Stimulated activated CD4-positive, alpha-beta T cell treated with anti-CD3 and anti-CD28 coated beads, Interleukin-2, amount 100 ng/mL, for 4 hours (primary cell): ENCODE measurements around the gene PMVK.
A peak's percentile ranks its signal among the peaks of the same experiment; 100 is the strongest.
"Not testable (repeated sequence)": the region's sequence is repeated elsewhere in the genome, so short reads cannot be mapped to it uniquely, and the experiment has no call there.

Experiments used
- DNase-seq: peaks from one replicate; pipeline ENCODE4 v3.0.0-alpha.2; 2020; ENCODE audit warnings: low read depth

The PMVK gene

GRCh38 chr1:154936555-154937084 lies at the start of gene PMVK:
PMVK (minus strand) TSS chr1:154936719; CDS start chr1:154936685, 34 bp downstream.
- peak; percentile 93 for DNase-seq

DNA sequence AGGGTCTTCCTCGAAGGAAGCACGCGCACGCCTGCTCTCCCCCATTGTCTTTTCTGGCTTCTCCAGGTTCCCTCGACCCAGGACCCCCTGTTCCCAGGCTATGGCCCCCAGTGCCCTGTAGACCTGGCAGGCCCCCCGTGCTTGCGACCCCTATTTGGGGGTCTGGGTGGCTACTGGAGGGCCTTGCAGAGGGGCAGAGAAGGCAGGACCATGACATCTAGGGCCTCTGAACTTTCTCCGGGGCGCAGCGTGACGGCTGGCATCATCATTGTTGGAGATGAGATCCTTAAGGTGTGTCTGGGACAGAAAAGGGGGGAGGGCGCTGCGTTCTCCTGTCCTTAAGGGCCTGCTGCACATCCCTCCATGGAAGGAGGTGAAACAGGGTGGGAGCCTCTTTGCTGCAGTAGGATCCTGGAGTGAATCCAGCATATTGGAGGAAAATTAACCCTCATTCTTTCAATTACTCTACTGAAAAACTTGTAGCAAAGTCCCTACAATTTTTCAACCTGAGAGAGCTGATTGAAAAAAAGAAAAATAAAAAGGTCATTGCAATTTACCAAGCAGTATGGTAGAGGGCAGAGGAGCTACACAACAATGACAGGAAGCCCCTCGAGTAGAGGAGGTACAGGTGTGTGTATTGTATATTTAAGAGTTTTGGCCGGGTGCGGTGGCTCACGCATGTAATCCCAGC lies 47.4 kb upstream of the PMVK start:
- DNase-seq = no peak

DNA sequence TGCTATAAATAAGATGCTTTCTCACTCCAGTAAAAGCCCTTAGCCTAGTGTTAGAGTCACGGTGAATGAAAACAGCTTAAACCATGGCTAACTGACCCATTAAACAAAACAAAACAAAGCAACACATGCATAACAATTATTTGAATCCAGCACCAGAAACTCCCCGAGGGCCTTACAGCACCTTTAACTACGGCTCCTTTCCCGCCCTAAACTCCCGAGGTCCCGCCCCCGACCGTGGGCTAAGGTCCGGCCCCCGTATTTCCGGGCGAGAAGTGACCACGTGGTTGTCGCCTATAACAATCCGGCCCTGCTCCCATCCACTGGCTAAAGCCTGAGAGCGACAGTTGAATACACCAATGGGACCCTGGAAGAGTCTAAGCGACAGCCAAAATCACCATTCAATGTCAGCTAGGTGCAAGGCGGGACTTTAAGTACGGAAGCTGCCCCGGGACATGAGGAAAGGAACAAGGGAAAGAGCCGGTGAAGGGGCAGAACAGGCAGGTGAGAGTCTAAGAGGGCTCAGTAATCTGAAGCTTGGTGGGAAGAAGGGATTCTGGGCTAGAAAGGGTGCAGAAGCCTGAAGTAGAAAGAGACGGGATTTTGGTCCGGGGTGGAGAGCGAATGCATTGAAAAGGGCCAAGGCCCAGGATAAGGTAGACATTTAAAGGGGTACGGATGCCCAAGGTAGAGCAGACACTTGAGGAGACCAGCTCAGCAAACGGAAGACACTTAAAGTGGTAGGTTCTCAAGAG lies 46.6 kb upstream of the PMVK start, which contains the start of gene FLAD1:
FLAD1 (plus strand) TSS at position 448 of the 752 bp plus-strand sequence. CDS start 351 bp downstream, outside the sequence.
- peak; percentile 94 for DNase-seq

- DNase-seq = no peak
These were observed 45.8 kb upstream of the PMVK start for GRCh38 chr1:154982341-154982740.

DNA sequence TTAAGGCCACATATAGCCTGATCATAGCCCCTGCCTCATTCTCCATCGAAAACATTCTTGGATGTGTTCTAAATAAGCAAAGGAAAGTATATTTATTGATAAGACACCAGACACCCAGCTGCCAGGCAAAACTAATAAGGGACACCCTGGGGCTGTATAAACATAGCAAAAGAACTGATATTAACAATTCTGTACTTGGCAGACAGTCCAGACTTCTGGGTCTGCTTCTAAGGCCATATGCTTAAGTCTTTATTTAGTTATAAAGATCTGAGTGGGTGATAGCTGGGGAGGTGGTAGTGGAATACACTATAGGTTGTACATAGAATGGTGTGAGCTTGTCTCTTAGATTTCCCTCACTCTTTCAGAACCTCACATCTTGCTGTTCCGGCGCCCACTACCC lies 41.8 kb upstream of the PMVK start:
- no peak for DNase-seq

GRCh38 chr1:154977762-154978161 lies 41.2 kb upstream of the PMVK start:
- DNase-seq = not testable (repeated sequence)

- DNase-seq = no peak
These were observed 39.0 kb upstream of the PMVK start for GRCh38 chr1:154975409-154976059.

DNA sequence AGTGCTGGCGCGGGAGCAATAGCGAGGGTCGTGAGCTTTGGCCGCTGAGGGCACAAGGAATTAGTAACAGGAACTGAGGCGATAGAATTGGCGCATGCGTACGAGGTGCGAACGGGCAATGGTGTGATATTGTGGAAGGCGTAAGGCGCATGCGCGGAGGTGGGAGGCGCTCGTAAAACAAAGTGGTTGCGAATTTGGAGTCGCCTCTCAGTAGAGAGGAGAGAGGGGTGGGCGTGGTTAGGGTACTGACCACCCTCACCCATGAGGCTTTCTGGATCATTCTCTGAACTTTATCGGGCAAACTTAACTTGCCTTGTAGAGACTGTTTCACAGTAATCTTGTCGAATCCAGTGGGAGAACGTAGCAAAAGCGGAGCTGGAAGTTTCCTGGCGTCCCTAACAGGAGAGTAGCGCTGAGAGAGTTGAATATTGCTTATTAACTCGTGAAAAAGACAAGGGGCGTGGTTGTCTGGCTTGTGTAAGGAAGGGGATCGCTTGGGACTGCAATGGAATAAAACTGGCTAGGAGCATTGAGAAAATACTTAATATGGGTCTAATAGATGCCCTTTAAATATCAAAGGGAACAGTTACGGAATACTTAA lies 38.4 kb upstream of the PMVK start:
- DNase-seq = peak; percentile 89

DNA sequence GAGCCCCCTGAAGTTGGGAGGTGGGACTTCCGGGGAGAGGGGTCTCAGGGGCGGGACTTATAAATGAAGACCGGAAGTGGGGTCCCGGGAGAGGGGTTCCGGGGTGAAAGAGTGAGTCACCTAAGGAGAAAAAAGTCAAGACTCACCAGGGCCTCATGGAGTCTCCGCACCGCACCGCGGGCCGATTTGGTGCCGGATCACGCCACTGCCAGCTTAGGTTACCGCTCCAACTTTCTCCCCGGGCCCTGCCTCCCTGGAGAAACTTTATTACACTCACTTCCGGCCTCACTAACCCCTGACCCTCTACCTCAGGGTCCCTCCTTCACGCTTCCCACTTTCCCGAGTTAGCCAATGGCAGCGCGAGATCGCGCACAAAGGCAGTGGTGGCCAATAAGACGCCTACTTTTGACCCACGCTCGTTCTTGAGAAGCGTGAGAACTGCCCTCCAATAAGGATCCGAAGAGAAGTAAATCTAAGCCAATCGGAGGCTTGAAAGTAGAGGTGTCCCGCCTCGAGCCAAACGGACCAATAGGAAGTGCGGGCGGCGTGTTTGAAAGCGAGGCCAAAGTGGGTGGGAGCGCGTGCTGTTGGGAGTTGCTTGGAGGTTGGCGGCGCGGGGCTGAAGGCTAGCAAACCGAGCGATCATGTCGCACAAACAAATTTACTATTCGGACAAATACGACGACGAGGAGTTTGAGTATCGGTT lies 37.7 kb upstream of the PMVK start, which contains the start of gene CKS1B:
CKS1B (plus strand) TSS at position 580 of the 706 bp plus-strand sequence; CDS start at position 645, 65 bp downstream.
- DNase-seq = peak; percentile 93

- peak; percentile 85 for DNase-seq
These were observed 37.0 kb upstream of the PMVK start for GRCh38 chr1:154973344-154974101.

- no peak for DNase-seq
These were observed 36.2 kb upstream of the PMVK start for GRCh38 chr1:154972517-154973343.

GRCh38 chr1:154972213-154972516 lies 35.6 kb upstream of the PMVK start:
- no peak for DNase-seq

- DNase-seq = no peak
These were observed 35.0 kb upstream of the PMVK start for GRCh38 chr1:154971341-154971998.

DNA sequence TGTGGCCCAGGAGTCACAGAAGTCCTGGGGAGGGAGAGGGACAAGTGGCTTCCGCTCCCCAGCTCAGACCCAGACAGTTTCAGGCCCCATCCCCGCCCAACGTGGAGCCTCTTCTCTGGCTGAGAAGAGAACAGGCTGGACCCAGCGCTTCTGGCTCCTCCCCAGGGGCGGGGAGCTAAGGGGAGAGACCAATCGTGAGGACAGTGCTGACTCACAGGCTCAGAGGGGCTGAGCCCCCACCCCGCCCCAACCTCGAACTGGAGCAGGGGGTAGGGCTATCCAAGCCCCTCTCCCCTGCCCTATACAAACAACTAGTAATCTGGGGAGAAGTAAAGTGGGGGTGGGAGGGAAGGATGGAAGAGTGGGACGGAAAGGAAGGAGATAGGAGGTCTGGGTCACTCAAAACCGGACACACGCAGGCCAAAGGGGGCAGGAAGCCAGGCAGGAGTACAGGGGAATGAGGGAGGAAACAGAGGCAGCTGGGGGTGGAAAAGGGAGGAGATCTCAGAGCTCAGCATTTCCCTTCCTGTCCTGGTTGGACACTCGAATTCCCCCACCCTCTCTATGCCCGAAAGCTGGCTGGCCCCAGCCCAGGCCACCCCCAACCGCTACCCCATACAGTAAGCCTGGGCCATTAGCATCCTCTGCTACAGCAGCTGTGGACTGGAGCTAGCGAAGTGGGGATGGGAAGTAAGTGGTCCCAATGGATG lies 34.3 kb upstream of the PMVK start, which contains the start of gene SHC1:
SHC1 (minus strand) TSS at position 117 of the 710 bp plus-strand sequence. CDS start 221 bp downstream, outside the sequence.
- DNase-seq = no peak

DNA sequence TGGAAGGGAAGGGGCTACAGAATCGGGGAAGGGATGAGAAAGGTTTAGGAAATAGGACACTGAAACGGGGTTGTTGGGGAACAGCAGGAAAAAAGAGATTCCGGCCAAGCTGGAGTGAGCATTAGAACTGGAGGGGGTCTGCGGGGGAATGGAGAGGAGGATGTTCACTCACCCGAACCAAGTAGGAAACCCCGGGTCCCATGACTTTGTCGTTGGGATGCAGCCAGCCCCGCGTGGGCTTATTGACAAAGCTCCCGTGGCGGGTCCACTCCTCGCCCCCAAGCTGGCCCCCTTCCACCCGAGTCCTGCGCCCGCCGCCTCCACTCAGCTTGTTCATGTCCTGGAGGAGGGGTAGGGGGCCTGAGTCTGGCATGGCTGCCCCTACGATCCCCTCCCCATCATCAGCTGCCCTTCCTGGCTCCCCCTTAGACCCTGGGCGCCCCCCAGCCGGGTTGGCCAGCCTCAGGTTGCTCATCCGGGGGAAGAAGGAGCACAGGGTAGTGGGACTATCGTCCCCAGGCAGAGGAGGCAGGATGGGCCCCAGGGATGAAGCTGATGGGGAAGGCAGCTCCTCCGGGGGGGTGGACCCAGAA lies 33.4 kb upstream of the PMVK start:
- no peak for DNase-seq

DNA sequence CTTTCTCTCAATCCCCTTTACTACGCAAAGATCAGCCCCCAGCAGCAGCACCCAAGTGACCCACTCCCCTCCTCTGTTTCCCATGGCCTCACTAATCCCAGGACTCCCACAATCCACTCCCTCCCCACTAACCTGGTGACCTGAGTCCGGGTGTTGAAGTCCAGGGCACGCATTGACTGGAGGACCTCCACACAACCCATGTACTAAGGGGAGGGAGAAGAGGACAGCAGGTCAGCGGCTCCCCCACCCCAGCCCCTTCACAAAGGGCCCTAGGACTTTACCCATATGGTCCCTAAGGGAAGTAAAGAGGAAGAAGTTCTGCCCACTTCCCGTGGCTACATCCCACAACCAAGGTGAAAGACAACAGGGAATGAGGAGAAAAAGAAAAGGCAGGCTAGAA lies 32.7 kb upstream of the PMVK start:
- no peak for DNase-seq

DNA sequence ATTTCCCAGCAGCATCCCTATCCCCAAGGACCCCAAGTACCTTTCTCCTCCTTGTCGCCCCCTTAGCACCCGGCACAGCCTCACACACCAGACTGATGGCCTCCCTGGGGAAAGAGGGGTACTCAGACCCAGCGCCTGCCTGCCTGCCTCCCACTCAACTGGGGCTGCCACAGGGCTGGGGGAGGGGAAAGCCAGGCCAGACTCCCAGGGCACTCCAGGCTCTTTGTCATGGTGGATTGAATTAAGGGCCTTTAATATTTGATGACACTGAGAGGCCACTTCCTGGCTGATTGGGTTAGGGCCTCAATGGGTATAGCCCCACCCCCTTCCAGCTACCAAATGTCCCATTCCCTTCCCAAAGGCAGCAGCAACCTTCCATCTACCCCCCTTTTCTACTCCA lies 32.2 kb upstream of the PMVK start:
- DNase-seq = no peak

DNA sequence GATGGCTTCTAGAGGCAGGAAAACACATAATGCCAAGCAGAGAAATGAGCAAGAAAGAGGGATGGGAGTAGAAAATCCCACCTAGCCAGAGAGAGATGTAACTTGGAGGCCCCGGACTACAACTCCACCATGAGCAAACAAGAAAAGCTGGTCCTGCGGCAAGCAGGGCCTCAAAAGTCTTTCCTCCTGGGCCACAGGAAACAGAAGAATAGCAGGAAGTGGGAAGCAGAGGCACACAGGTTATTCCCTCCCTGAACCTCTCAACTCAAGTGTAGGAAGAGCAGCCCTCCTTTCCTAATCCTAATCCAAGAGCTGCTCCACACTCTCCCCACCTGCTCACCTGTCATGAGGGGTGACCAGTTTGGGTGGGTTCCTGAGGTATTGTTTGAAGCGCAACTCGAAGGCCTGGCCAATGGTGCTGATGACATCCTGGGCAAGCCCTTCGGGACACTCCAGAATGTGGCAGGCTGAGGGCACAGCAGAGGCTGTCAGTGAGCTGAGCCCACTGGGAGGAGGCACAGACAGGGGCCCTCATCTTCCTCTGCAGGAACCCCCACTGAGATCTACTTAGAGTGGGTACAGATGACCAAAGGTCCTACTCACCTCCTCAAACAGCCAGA lies 30.9 kb upstream of the PMVK start:
- DNase-seq = no peak
